Mesothelial cell of epicardium (in vitro differentiated cells): ENCODE data around the gene TTC28. TPM values are rescaled to one million over a fixed set of nuclear protein-coding genes. Genes with fewer than 3 reads are reported as not detected.

Source experiments
- DNase-seq, 2 experiments: peaks; one replicate each; pipeline ENCODE4 v3.0.0; 2021; ENCODE audit warnings: low spot score in 2 of 2; ENCODE audit not compliant: unreplicated experiment in 2 of 2
- H3K27ac Mint-ChIP-seq: 2 replicates; pipeline ENCODE4 v1.8.0; 2021; ENCODE audit warnings: mixed read lengths
- H3K27me3 Mint-ChIP-seq: 2 replicates; pipeline ENCODE4 v1.8.0; 2021; ENCODE audit warnings: low read depth, mixed read lengths
- H3K36me3 Mint-ChIP-seq: 2 replicates; pipeline ENCODE4 v1.8.0; 2021; ENCODE audit warnings: mixed read lengths
- H3K4me1 Mint-ChIP-seq: 2 replicates; pipeline ENCODE4 v1.8.0; 2021; ENCODE audit warnings: mixed read lengths
- H3K4me3 Mint-ChIP-seq: 2 replicates; pipeline ENCODE4 v1.8.0; 2021; ENCODE audit warnings: mild to moderate bottlenecking, moderate library complexity, mixed read lengths
- H3K9me3 Mint-ChIP-seq: 2 replicates; pipeline ENCODE4 v1.8.0; 2021; ENCODE audit warnings: mixed read lengths
- total RNA-seq: library from RNA; stranded (reverse); gene quantifications from 3 replicates; pipeline ENCODE4 v1.2.1, GENCODE V29; 2021
- TF ChIP-seq, protein P1 (sequence below): fragments of 200-600 bp; sonication (generic); IDR thresholded peaks from one replicate; pipeline ENCODE4 v1.5.0; 2021; ENCODE audit warnings: antibody characterized with exemption; ENCODE audit not compliant: unreplicated experiment

The TTC28 gene
- total RNA-seq, 1 donor from 2014 or later: 95.9 TPM

DNA sequence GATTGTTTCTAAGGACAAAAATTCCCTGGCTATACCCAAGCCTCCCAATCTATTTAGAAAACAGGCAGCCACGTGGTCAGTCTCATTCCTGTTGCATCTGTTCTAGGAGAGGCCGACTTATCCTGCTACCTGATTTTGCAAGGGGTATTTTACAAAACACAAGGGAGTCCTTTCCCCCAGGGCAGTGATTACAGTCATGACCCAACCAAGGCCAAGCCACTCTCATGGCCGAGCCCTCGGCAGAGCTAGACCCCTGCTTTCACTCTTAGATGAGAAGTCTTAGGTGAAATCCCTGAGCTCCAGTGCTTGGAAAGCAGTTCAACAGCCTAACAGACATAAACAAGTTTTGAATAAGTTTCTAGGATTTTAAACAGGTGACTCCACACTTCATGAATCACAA is 671.6 kb downstream of the TTC28 start:
- Mint-ChIP-seq H3K27ac (no peak overlapping the region), H3K27me3 (no peaks in the 10 kb centered on the region), H3K4me3 (no peak overlapping the region), H3K9me3 (no peaks in the 10 kb centered on the region), H3K4me1 (peaks cover 19% of the 10 kb centered on the region), H3K36me3 (peaks cover 9% of the 10 kb centered on the region)
- TF ChIP-seq, protein P1, sequence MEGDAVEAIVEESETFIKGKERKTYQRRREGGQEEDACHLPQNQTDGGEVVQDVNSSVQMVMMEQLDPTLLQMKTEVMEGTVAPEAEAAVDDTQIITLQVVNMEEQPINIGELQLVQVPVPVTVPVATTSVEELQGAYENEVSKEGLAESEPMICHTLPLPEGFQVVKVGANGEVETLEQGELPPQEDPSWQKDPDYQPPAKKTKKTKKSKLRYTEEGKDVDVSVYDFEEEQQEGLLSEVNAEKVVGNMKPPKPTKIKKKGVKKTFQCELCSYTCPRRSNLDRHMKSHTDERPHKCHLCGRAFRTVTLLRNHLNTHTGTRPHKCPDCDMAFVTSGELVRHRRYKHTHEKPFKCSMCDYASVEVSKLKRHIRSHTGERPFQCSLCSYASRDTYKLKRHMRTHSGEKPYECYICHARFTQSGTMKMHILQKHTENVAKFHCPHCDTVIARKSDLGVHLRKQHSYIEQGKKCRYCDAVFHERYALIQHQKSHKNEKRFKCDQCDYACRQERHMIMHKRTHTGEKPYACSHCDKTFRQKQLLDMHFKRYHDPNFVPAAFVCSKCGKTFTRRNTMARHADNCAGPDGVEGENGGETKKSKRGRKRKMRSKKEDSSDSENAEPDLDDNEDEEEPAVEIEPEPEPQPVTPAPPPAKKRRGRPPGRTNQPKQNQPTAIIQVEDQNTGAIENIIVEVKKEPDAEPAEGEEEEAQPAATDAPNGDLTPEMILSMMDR: no peak
- no peak for DNase-seq

DNA sequence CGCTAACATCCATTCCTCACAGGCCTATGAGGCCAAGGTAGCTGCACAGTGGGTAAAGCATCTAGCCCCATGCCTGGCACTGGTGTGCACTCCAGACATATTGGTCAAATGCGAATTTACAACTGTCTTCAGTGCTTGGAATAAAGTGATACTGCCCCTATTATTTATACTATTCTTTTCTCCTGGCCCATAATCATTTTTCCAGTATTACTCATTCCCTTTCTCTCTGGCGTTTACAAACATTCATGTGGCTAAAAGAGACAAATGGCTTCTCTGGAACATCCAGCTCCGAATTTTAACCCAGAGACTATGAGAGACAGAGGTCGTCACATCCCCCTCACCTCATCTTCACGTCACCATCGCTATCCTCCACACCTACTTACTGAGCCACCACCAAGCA is 673.4 kb downstream of the TTC28 start:
- peaks cover 12% of the 10 kb centered on the region for H3K4me1 Mint-ChIP-seq
- TF ChIP-seq, protein P1: no peak
- H3K27me3 Mint-ChIP-seq: no peaks in the 10 kb centered on the region
- H3K27ac Mint-ChIP-seq: no peak overlapping the region
- peaks cover 3% of the 10 kb centered on the region for H3K36me3 Mint-ChIP-seq
- DNase-seq: no peak
- H3K4me3 Mint-ChIP-seq: no peak overlapping the region
- no peaks in the 10 kb centered on the region for H3K9me3 Mint-ChIP-seq

DNA sequence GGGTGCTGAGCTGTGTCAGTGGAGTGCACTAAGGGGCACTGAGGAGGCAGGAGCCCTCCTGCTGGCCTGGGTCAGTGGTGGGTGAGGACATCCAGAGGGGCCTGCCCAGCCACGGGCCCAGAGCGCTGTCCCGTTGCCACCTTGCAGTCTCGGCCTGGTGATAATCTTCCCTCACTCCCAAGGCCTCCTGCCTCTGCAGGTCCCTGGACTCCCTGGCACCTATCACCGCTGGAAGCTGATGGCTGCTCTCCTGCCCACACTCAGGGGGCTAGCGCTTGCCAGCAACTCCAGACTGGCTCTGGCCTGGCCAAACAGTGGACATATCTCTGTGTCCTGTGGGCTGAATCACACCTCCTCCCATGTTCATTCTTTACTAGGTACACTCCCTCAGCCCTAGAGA is 674.1 kb downstream of the TTC28 start:
- H3K4me3 Mint-ChIP-seq: no peak overlapping the region
- peaks cover 6% of the 10 kb centered on the region for H3K36me3 Mint-ChIP-seq
- H3K27ac Mint-ChIP-seq: no peak overlapping the region
- DNase-seq: no peak
- peaks cover 12% of the 10 kb centered on the region for H3K4me1 Mint-ChIP-seq
- no peaks in the 10 kb centered on the region for H3K9me3 Mint-ChIP-seq
- H3K27me3 Mint-ChIP-seq: no peaks in the 10 kb centered on the region
- TF ChIP-seq, protein P1: no peak

DNA sequence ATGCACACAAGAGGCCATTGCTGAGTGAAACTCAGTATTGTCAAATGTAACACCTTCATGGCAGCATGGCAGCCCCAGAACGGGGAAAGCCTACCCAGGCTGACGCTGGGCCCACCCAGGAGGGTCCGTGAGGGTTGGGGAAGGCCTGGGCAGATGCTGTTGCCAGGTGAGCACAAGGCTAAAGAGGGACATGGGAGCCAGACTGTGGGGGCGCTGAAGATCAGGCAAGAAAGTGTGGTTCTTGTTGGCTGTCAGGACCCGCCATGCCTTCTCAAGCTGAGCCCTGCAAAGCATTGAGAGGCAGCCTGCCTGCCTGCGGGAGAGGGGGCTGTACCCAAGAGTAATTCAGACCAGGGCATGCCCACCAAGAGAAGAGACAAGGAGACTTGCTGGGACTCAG is 675.6 kb downstream of the TTC28 start:
- peaks cover 1% of the 10 kb centered on the region for H3K4me1 Mint-ChIP-seq
- DNase-seq: no peak
- H3K36me3 Mint-ChIP-seq: peaks cover 7% of the 10 kb centered on the region
- TF ChIP-seq, protein P1: no peak
- no peak overlapping the region for H3K27ac Mint-ChIP-seq
- H3K9me3 Mint-ChIP-seq: no peaks in the 10 kb centered on the region
- H3K27me3 Mint-ChIP-seq: no peaks in the 10 kb centered on the region
- H3K4me3 Mint-ChIP-seq: no peak overlapping the region

DNA sequence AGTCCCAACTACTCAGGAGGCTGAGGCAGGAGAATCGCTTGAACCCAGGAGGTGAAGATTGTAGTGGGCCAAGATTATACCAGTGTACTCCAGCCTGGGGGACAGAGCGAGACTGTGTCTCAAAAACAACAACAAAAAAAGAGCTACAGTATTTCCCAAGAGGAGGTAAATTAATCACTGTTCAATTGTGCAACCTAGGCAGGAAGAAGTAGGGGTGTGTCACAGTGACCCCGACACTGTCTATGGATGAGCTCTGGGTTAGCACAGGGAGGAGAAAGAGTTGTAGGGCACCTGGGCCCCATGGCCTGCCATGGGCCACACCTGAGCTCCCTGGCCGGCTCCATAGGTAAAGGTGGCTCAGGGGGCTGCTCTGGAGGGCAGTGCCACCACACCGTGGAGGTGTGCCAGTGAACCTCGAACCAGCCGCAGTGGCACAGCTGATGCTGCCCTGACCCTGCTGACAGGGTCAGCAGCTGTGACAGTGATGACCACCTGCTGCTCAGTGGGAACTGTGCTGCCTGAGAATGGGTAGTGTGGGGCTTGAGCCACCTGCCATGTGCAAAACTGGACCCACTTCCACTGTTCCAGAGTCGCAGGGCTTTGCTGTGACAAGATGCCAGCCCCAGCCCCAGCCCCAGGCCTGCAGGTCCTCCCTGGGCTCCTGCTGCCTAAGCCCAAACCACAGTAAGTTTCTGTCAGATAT is 676.6 kb downstream of the TTC28 start:
- no peaks in the 10 kb centered on the region for H3K9me3 Mint-ChIP-seq
- H3K4me1 Mint-ChIP-seq: no peaks in the 10 kb centered on the region
- H3K27me3 Mint-ChIP-seq: no peaks in the 10 kb centered on the region
- no peak for DNase-seq
- peaks cover 12% of the 10 kb centered on the region for H3K36me3 Mint-ChIP-seq
- TF ChIP-seq, protein P1: no peak
- no peak overlapping the region for H3K4me3 Mint-ChIP-seq
- no peak overlapping the region for H3K27ac Mint-ChIP-seq
